ENCODE results near the gene NAPSA.
"Not testable (repeated sequence)": the region's sequence is repeated elsewhere in the genome, so short reads cannot be mapped to it uniquely, and the experiment has no call there.

Gene NAPSA

GRCh38 chr19:50358483-50359327, 6.7 kb downstream of the NAPSA start:
- peak; percentile 88 for DNase-seq (ENCODE audit: low spot score)

- DNase-seq (ENCODE audit: low spot score), result peak; percentile 80
Measured at GRCh38 chr19:50357178-50358100, 8.0 kb downstream of the NAPSA start.

DNA sequence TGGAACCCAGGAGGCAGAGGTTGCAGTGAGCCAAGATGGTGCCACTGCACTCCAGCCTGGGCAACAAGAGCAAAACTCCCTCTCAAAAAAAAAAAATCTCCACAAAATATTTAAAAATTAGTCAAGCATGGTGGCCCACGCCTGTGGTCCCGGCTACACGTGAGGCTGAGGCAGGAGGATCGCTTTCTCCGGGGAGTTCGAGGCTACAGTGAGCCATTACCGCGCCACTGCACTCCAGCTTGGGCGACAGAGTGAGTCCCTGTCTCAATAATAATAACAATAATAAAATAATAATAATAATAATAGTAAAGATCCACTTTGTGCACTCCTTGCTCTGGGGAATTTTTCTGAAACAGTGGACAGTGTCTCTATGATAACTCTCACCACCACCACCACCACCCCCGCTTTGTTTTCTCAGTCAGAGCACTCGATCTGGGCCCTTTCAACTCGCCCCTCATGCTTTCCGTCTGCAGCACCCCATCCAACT, 8.7 kb downstream of the NAPSA start:
- DNase-seq (ENCODE audit: low spot score), result no peak

DNA sequence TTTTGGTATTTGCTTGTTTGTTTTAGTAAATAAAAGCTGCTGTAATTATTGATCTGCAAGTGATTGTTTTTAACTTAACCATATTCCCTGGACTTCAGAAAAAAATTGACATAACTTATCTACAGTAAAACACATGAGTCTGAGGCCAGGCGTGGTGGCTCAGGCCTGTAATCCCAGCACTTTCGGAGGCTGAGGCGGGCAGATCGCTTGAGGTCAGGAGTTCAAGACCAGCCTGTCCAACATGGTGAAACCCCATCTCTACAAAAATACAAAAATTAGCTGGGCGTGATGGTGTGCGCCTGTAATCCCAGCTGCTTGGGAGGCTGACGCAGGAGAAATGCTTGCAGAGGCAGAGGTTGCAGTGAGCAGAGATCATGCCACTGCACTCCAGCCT, 12.0 kb downstream of the NAPSA start:
- DNase-seq (ENCODE audit: low spot score), result not testable (repeated sequence)

DNA sequence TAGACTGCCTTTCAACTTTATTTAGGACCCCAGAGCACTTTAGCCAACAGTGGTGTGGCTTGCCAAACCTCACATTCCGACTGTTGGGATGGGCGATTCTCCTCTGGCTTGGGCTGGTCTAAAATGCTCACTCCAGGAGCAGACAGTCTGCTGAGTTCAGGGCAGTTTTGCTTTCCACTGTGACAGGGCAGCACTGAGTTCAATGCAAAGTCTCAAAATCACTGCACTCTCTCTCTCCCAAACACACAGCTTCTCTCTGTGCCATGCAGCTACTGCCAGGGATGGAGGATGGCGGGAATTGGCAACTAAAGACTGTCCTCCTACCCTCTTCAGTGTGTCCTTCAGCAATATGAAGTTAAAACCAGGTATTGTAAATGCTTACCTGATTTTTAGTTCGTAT, 13.2 kb downstream of the NAPSA start:
- DNase-seq (ENCODE audit: low spot score), result no peak

DNA sequence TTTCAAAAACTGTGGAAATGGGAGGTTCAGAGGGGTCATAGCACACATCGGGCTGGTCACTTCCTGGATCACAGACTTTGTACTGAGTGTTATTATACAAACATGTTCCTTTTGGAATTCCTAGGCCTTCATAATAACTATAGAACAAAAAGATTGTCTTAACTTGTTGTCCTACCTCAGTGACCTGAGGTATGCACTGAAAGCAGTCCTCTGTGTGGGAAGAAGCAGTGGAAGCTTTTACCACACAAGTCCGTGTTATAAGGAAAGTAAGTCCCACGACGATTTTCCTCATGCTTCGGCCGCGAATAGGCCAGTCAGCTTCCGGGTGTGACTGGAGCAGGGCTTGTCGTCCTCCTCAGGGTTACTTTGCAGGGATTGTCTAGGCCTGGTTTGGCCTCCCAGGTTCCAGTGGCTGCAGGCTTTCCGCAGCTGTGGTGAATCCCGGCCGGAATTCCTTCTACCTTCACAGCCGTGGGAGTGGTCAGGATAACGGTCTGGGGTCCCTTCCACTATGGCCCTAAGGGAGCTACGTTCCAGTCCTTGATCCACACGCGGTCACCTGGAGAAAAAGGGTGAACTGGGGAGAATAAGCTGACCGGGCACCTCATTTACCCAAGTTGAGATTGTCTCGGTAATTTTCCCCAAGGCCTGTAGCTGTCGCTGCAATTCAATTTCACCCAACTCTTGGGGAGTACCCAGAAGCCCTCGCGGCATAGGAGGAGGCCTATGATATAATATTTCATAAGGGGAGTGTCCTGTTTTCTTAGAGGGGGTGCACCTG, 16.0 kb downstream of the NAPSA start:
- no peak for DNase-seq (ENCODE audit: low spot score)

GRCh38 chr19:50347089-50347581, 18.3 kb downstream of the NAPSA start:
- DNase-seq (ENCODE audit: low spot score), result not testable (repeated sequence)

- DNase-seq (ENCODE audit: low spot score), result no peak
Measured at GRCh38 chr19:50344661-50345318, 20.6 kb downstream of the NAPSA start.

DNA sequence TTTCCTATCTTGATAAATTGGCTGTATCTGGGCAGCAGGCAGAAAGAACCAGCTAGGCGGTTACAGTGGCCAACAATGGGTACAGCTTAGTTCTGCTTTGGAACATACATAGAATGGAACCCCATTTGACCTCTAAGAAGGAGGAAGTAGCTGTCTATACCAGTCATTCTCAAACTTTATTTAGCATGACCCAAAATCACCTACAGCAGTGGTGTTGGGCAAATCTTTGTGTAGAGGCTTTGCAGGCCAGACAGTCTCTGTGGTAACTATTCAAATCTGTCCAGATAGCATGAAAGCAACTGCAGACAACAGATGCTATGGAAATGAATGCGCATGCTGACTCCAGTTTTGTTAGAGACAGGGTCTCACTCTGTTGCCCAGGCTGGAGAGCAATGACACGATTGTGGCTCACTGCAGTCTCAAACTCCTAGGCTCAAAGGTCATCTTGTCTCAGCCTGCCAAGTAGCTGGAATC, 24.3 kb downstream of the NAPSA start:
- no peak for DNase-seq (ENCODE audit: low spot score)

DNA sequence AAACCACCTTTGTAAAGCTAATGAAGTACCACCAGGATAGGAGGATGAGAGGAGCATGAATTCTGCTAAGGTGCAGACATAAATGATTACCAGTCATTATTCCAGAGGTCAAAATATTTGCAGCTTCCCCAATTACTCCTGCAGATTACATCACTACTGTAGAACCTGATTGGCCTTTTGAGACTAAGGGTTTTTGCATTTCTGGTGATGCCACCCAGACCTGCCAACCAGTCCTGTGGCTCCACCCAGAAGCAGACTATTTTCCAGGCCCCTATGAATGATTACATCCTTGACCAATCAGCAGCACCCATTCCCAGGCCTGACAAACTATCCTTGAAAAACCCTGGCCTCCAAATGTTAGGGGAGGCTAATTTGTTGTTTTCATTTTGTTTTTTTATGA, 25.1 kb downstream of the NAPSA start:
- DNase-seq (ENCODE audit: low spot score), result no peak

DNA sequence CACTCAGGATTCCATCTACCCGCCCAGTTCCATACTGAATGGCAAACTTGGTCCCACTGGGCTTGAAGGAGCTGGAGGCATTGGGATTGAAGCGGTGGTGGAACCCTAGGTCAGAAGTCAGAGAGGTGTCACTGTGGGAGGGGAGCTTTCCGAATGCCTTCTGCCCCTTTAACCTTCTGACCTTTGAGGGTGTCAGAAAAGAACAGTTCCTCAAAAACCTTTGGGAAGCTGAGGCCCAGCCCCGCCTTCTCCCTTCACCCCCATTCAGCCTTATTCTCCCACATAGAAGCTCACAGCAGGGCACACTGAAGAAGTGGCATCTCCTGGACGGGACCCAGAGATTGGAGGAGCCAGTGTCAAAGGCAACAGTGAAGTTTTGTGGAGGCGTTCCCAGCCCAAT, 28.4 kb downstream of the NAPSA start:
- DNase-seq (ENCODE audit: low spot score), result not testable (repeated sequence)

DNA sequence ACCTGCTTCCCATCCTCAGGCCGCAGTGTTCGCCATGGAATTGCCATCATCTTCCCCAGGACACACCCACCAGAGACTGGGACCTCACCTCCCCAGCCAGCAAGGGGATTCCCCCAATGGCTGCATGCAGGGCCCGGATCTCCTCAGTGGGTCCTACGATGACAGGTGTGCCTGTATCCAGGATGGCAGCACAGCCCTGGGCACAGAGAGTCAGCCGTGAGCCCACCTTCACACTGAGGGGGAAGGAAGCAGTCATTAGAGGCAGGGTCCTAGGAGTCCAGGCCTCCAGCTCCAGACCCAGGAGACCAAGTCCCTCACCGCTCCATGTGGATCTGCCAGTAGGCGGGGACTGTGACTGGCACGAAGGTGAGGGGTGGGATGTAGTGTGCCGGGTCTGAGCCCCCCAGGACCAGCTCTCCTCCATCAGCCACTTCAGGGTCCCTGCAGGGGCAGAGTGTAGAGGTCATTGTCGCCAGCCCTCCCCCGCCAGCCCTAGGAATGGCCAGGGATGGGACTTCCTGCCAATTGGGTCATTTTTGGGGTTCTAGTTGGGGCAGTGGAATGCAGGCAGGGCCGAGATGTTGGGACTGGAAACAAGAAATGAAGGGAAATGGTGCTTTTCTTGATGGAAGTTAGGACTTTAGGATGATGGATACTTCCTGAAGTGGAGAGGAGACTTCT, 30.6 kb downstream of the NAPSA start:
- no peak for DNase-seq (ENCODE audit: low spot score)

DNA sequence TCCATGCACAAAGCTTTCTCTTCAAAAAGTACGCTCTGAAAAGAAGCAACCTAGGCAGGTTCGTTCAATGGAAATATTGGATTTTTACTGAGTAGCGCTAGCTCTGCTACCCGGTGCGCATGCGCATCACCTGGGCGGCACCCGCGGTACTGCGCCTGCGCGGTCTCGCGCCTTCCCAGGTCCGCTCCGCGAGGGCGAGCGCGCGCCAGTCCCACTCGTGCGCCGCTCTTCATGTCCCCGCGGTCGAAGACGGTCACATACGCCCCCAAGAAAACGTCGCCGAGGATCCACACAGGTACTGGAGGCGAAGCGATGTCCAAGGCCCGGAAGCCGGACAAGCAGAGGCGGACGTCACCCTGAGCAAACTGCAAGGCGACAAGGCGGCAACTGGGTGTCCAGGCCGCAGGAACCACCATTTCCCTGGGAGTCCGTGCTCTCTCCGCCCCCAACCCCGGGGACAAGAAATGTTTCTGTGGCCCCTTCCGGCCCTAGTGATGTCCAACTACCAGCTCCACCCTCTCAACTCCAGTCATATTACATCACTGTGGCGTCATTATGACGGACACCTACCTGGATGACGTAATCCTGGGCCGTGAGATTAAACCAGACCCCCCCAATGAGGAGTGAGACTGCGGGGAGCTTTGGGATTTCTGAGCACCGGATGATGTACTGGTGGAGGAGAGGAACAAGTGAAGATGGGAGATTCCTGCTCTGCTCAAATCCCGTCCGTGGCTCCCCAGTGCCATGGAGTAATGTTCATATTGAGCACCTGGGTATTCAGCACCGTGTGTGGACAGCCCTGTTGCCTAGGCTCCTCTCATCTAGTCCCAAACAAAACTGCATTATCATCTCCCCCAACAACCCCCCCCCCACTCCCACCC, 31.5 kb downstream of the NAPSA start:
- DNase-seq (ENCODE audit: low spot score), result peak; percentile 89

GRCh38 chr19:50333235-50333736, 32.2 kb downstream of the NAPSA start:
- peak; percentile 87 for DNase-seq (ENCODE audit: low spot score)

DNA sequence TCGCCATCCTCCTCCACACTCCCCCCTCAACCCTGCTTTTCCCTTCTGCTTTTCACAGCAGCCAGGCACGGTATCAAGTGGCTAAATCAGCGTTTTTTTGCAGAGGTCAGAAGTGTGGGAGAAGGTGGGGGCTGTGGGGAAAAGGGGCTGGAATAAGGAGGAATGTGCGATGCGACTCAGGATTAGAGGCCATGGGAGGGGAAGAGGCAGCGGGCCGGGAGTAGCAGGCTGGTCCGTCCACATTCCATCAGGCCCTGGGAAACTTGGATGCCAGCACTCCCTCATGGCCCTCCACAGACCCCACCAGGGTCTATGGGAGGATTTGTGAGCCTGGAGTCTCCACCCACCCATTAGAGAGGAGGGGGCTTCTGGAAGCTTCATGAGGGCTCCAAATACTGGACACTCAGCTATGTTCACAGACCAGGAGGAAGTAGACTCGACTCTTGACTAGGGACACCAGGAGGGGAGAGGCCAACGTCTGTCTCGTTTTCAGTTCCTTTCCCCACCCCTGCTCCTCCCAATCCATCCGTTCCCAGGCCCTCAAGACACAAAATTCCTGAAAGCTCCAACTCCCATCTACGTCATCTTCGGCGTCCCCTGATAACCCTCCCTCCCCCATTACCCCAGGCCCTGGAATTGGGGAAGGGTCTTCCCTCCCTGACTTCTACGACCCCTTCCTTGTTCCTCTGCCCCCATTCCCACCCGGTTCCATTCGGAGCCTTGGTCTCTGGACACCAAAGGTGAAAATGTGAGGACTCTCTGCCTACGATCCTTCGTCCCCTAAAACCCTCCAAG, 33.0 kb downstream of the NAPSA start:
- no peak for DNase-seq (ENCODE audit: low spot score)

GRCh38 chr19:50331994-50332243, 33.5 kb downstream of the NAPSA start:
- no peak for DNase-seq (ENCODE audit: low spot score)

GRCh38 chr19:50331221-50331993, 34.0 kb downstream of the NAPSA start:
- DNase-seq (ENCODE audit: low spot score), result no peak
